ENCODE measurements around the gene ZNF148. TPM values are rescaled to one million over a fixed set of nuclear protein-coding genes. Genes with fewer than 3 reads are reported as not detected.
A peak's percentile ranks its signal among the peaks of the same experiment; 100 is the strongest.
"Not testable (repeated sequence)": the region's sequence is repeated elsewhere in the genome, so short reads cannot be mapped to it uniquely, and the experiment has no call there.

Gene ZNF148
- total RNA-seq, 1 donor from 2014 or later = 33.2 TPM

DNA sequence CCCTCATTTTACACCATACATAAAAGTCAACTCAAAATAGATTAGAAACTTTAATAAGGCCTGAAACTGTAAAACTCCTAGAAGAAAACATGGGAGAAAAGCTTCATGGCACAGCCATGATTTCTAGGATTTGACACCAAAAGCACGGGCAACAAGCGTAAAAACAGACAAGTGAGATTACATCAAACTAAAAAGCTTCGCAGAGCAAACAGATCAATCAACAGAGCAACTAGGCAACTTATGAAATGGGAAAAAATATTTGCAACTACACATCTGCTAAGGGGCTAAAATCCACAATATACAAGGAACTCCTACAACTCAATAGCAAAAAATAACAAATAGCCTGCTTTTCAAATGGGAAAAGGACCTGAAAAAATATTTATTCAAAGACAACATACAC is 26.1 kb downstream of the ZNF148 start:
- H3K4me1 Mint-ChIP-seq (ENCODE audit: low read depth) = peaks cover 32% of the 10 kb centered on the region
- DNase-seq (ENCODE audit: low spot score) = no peak
- H3K4me3 Mint-ChIP-seq (ENCODE audit: low read depth) = no peak overlapping the region
- no peak overlapping the region for H3K27ac Mint-ChIP-seq
- intact Hi-C loops (cut with micrococcal nuclease) = no loop called here
- H3K36me3 Mint-ChIP-seq (ENCODE audit: low read depth) = peaks cover 69% of the 10 kb centered on the region
- H3K27me3 Mint-ChIP-seq (ENCODE audit: low read depth) = no peaks in the 10 kb centered on the region
- peaks cover 33% of the 10 kb centered on the region for H3K9me3 Mint-ChIP-seq

DNA sequence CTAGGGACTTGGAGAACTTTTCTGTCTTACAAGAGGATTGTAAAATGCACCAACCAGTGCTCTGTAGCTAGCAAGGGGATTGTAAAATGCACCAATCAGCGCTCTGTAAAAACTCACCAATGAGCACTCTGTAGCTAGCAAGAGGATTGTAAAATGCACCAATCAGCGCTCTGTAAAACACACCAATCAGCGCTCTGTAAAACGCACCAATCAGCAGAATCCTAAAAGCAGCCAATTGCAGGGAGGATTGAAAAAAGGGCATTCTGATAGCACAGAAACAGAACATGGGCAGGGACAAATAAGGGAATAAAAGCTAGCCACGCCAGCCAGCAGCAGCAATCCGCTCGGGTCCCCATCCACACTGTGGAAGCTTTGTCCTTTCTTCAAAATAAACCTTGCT is 31.8 kb downstream of the ZNF148 start:
- Mint-ChIP-seq H3K9me3 (peaks cover 52% of the 10 kb centered on the region), H3K36me3 (ENCODE audit: low read depth) (peaks cover 69% of the 10 kb centered on the region)
- H3K27me3 Mint-ChIP-seq (ENCODE audit: low read depth); intact Hi-C loops (cut with micrococcal nuclease); DNase-seq (ENCODE audit: low spot score); H3K27ac Mint-ChIP-seq; H3K4me3 Mint-ChIP-seq (ENCODE audit: low read depth); H3K4me1 Mint-ChIP-seq (ENCODE audit: low read depth): not testable (repeated sequence)

DNA sequence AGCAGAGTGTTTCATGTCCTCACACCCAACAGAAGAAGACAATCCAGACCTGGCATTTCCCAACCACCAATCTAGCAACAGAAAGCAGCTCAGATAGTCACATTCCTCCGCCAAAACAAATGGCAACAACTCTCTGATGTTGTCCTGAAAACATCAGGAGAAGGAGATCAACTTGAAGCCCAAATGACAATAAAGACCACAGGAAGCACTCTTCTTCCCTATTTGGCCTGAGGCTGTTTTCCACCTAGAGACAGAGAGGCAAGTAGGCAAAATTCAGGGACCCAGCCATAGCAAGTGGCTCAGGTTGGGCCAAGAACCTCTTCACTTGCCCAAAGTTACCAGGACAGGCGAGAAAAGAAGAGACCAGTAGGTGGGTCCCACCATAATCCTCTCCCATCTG is 35.0 kb downstream of the ZNF148 start:
- Mint-ChIP-seq H3K4me3 (ENCODE audit: low read depth) (no peak overlapping the region), H3K27ac (no peak overlapping the region), H3K36me3 (ENCODE audit: low read depth) (peaks cover 63% of the 10 kb centered on the region), H3K27me3 (ENCODE audit: low read depth) (no peaks in the 10 kb centered on the region), H3K9me3 (peaks cover 35% of the 10 kb centered on the region), H3K4me1 (ENCODE audit: low read depth) (peaks cover 23% of the 10 kb centered on the region)
- intact Hi-C loops (cut with micrococcal nuclease) = no loop called here
- DNase-seq (ENCODE audit: low spot score) = no peak

DNA sequence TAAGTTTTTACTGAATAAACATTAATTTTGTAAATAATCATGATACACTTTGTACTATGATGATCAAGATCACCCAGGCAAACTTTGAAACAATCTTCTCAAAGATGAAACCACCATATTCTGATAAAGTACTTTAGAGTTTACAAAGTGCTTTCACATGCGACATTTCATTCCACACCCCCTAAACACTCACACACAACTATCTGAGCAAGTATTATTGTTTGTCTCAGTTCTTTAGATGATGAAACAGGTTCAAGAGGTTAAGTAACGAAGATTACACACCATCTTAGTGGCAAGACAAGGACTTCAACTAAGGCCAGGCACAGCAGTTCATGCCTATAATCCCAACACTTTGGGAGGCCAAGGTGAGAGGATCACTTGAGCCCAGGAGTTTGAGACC is 37.6 kb downstream of the ZNF148 start:
- H3K9me3 Mint-ChIP-seq = peaks cover 18% of the 10 kb centered on the region
- intact Hi-C loops (cut with micrococcal nuclease) = loop anchor here (5.0 kb wide), 1 partner anchor 40 kb away; the partner anchor contains the start of gene ZNF148
- no peak for DNase-seq (ENCODE audit: low spot score)
- no peak overlapping the region for H3K4me3 Mint-ChIP-seq (ENCODE audit: low read depth)
- H3K27ac Mint-ChIP-seq = peak overlapping the region; percentile 21
- H3K27me3 Mint-ChIP-seq (ENCODE audit: low read depth) = no peaks in the 10 kb centered on the region
- H3K36me3 Mint-ChIP-seq (ENCODE audit: low read depth) = peaks cover 51% of the 10 kb centered on the region
- H3K4me1 Mint-ChIP-seq (ENCODE audit: low read depth) = peaks cover 33% of the 10 kb centered on the region

GRCh38 chr3:125334675-125335560 is 40.2 kb downstream of the ZNF148 start:
- H3K27me3 Mint-ChIP-seq (ENCODE audit: low read depth) = no peaks in the 10 kb centered on the region
- H3K4me1 Mint-ChIP-seq (ENCODE audit: low read depth) = peaks cover 38% of the 10 kb centered on the region
- peaks cover 46% of the 10 kb centered on the region for H3K36me3 Mint-ChIP-seq (ENCODE audit: low read depth)
- DNase-seq (ENCODE audit: low spot score) = no peak
- no peak overlapping the region for H3K4me3 Mint-ChIP-seq (ENCODE audit: low read depth)
- intact Hi-C loops (cut with micrococcal nuclease) = loop anchor here (5.0 kb wide), 1 partner anchor 42 kb away; the partner anchor contains the start of gene ZNF148
- H3K27ac Mint-ChIP-seq = no peak overlapping the region
- peaks cover 7% of the 10 kb centered on the region for H3K9me3 Mint-ChIP-seq

DNA sequence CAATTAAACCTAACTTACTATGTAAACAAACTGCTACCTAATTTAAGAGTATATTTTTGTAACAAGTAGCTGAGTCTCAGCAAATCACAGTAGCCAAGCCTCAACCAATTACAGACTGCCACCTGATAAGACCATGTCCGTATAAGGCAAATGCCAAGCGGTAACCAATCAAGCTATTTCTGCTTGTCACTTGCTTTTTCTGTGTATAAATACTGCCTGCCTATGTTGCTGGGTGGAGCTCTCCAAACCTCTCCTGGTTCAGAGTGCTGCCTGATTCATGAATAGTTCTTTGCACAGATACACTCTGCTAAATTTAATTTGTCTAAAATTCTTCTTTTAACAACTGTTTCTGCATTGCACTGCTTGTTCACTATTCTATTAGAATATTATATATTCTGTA is 42.6 kb downstream of the ZNF148 start:
- no peak overlapping the region for H3K4me3 Mint-ChIP-seq (ENCODE audit: low read depth)
- peaks cover 5% of the 10 kb centered on the region for H3K9me3 Mint-ChIP-seq
- H3K36me3 Mint-ChIP-seq (ENCODE audit: low read depth) = peaks cover 46% of the 10 kb centered on the region
- peaks cover 31% of the 10 kb centered on the region for H3K4me1 Mint-ChIP-seq (ENCODE audit: low read depth)
- intact Hi-C loops (cut with micrococcal nuclease) = no loop called here
- DNase-seq (ENCODE audit: low spot score) = no peak
- no peak overlapping the region for H3K27ac Mint-ChIP-seq
- H3K27me3 Mint-ChIP-seq (ENCODE audit: low read depth) = no peaks in the 10 kb centered on the region

DNA sequence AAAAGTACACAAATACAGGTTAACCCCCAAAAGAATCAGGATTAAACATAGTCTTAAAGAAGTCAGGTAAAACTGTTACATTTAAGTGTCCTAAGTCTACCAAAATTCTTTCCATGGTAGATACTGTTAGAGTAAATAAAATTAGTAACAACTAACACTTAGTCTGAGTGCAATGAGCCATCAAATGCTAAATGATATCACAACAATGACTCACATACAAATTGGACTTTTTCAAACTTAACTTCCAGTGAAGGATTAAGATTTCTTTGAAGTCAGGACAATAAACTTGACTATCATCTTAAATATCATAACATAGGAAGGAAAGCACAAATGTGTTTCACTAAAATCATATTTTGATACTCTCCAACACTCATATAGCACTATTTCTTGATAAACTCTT is 43.9 kb downstream of the ZNF148 start:
- no peak for DNase-seq (ENCODE audit: low spot score)
- Mint-ChIP-seq H3K27me3 (ENCODE audit: low read depth) (no peaks in the 10 kb centered on the region), H3K27ac (peak overlapping the region; percentile 17), H3K36me3 (ENCODE audit: low read depth) (peaks cover 47% of the 10 kb centered on the region), H3K4me1 (ENCODE audit: low read depth) (peaks cover 24% of the 10 kb centered on the region), H3K4me3 (ENCODE audit: low read depth) (no peak overlapping the region), H3K9me3 (peaks cover 5% of the 10 kb centered on the region)
- intact Hi-C loops (cut with micrococcal nuclease) = no loop called here

- no peak for DNase-seq (ENCODE audit: low spot score)
- Mint-ChIP-seq H3K27me3 (ENCODE audit: low read depth) (no peaks in the 10 kb centered on the region), H3K36me3 (ENCODE audit: low read depth) (peaks cover 61% of the 10 kb centered on the region), H3K4me3 (ENCODE audit: low read depth) (no peak overlapping the region), H3K9me3 (peaks cover 11% of the 10 kb centered on the region), H3K27ac (no peak overlapping the region), H3K4me1 (ENCODE audit: low read depth) (peaks cover 13% of the 10 kb centered on the region)
- intact Hi-C loops (cut with micrococcal nuclease) = no loop called here
Measured at GRCh38 chr3:125326957-125327356, 48.2 kb downstream of the ZNF148 start.

GRCh38 chr3:125325746-125326145 is 49.4 kb downstream of the ZNF148 start:
- H3K36me3 Mint-ChIP-seq (ENCODE audit: low read depth) = peaks cover 53% of the 10 kb centered on the region
- H3K4me3 Mint-ChIP-seq (ENCODE audit: low read depth) = no peak overlapping the region
- no peak for DNase-seq (ENCODE audit: low spot score)
- H3K9me3 Mint-ChIP-seq = peaks cover 11% of the 10 kb centered on the region
- no peak overlapping the region for H3K27ac Mint-ChIP-seq
- peaks cover 8% of the 10 kb centered on the region for H3K4me1 Mint-ChIP-seq (ENCODE audit: low read depth)
- intact Hi-C loops (cut with micrococcal nuclease) = no loop called here
- no peaks in the 10 kb centered on the region for H3K27me3 Mint-ChIP-seq (ENCODE audit: low read depth)

DNA sequence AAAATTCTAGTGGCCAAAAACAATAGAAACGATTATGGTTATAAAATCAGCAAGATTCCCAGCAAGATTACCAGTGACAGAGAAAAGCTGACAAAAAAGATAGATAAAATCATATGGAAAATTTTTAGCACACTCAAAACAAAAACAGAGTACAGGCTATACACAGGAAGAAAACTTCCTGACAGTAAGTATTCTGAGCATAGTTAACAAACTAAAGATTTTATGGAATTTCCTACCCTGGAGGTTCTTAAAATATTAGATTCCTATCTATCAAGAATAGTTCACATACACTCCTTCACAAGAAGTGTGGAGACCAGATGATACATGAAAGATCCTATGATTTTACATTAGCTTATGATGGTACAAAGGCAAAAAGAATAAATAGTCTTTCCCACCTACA is 50.8 kb downstream of the ZNF148 start:
- no peak for DNase-seq (ENCODE audit: low spot score)
- Mint-ChIP-seq H3K36me3 (ENCODE audit: low read depth) (peaks cover 46% of the 10 kb centered on the region), H3K27me3 (ENCODE audit: low read depth) (no peaks in the 10 kb centered on the region), H3K27ac (no peak overlapping the region), H3K4me1 (ENCODE audit: low read depth) (peaks cover 8% of the 10 kb centered on the region), H3K9me3 (peaks cover 11% of the 10 kb centered on the region), H3K4me3 (ENCODE audit: low read depth) (no peak overlapping the region)
- intact Hi-C loops (cut with micrococcal nuclease) = no loop called here

DNA sequence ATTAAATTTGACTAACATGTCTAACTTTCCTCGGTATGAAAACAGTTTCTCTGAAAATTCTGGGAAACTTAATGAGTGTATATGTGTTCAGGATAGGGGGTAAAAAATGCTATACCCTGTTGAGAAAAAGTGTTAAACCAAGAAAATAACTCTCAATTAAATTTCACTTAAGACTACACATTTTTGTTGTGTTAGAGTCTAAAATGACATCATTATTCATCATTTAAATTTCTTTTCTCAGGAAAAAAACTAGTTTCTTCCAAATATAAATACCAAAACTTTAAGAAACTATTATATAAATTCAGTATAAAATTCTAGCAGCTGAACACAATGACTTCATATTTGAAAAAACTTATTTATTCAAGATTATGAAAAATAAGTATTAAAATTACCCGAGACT is 52.2 kb downstream of the ZNF148 start:
- Mint-ChIP-seq H3K27me3 (ENCODE audit: low read depth) (no peaks in the 10 kb centered on the region), H3K27ac (no peak overlapping the region), H3K36me3 (ENCODE audit: low read depth) (peaks cover 46% of the 10 kb centered on the region), H3K4me1 (ENCODE audit: low read depth) (peaks cover 6% of the 10 kb centered on the region), H3K9me3 (peaks cover 11% of the 10 kb centered on the region), H3K4me3 (ENCODE audit: low read depth) (no peak overlapping the region)
- DNase-seq (ENCODE audit: low spot score) = no peak
- intact Hi-C loops (cut with micrococcal nuclease) = no loop called here

DNA sequence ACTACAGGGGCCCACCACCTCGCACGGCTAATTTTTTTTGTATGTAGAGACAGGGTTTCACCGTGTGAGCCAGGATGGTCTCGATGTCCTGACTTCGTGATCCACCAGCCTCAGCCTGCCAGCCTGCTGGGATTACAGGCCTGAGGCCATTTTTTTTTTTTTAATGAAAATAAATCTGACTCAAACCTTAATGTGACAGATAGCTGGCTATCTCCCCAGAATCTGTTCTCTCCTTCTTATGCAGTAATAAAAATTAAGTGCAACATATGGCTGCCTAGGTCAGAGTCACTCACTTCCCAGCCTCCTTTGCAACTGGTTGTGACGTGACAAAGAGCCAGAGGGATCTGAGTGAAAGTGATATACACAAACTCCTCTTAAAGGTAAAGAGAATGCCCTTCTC is 53.0 kb downstream of the ZNF148 start:
- no peaks in the 10 kb centered on the region for H3K27me3 Mint-ChIP-seq (ENCODE audit: low read depth)
- no peak for DNase-seq (ENCODE audit: low spot score)
- H3K36me3 Mint-ChIP-seq (ENCODE audit: low read depth) = peaks cover 46% of the 10 kb centered on the region
- H3K9me3 Mint-ChIP-seq = peaks cover 11% of the 10 kb centered on the region
- intact Hi-C loops (cut with micrococcal nuclease) = no loop called here
- peaks cover 6% of the 10 kb centered on the region for H3K4me1 Mint-ChIP-seq (ENCODE audit: low read depth)
- no peak overlapping the region for H3K27ac Mint-ChIP-seq
- no peak overlapping the region for H3K4me3 Mint-ChIP-seq (ENCODE audit: low read depth)

- no peak overlapping the region for H3K27ac Mint-ChIP-seq
- H3K27me3 Mint-ChIP-seq (ENCODE audit: low read depth) = no peaks in the 10 kb centered on the region
- H3K36me3 Mint-ChIP-seq (ENCODE audit: low read depth) = peaks cover 38% of the 10 kb centered on the region
Measured at GRCh38 chr3:125319765-125320164, 55.4 kb downstream of the ZNF148 start.

More at GRCh38 chr3:125319765-125320164, 55.4 kb downstream of the ZNF148 start:
- peaks cover 4% of the 10 kb centered on the region for H3K4me1 Mint-ChIP-seq (ENCODE audit: low read depth)
- no peak for DNase-seq (ENCODE audit: low spot score)
- intact Hi-C loops (cut with micrococcal nuclease) = loop anchor here (10.0 kb wide), 1 partner anchor 115 kb away; no protein-coding TSS in a partner anchor
- no peak overlapping the region for H3K4me3 Mint-ChIP-seq (ENCODE audit: low read depth)
- no peaks in the 10 kb centered on the region for H3K9me3 Mint-ChIP-seq

Data from activated T-helper 2 cell treated with anti-CD3 and anti-CD28 coated beads, Interferon-gamma antibody, Interleukin-2, Interleukin-4, amounts not matched to agents 10 μg/mL and 5 μg/mL and 100 μg/mL, durations not matched to agents 14 hours and 24 hours and 36 hours (primary cell).